ENCODE results near the gene COPS2.
A peak's percentile ranks its signal among the peaks of the same experiment; 100 is the strongest.
"Not testable (repeated sequence)": the region's sequence is repeated elsewhere in the genome, so short reads cannot be mapped to it uniquely, and the experiment has no call there.

Gene COPS2

GRCh38 chr15:49175582-49176397 lies 20.4 kb upstream of the COPS2 start:
- not testable (repeated sequence) for H3K27me3 Mint-ChIP-seq; H3K27ac Mint-ChIP-seq; H3K9me3 Mint-ChIP-seq (ENCODE audit: low read depth); H3K36me3 Mint-ChIP-seq; H3K4me3 Mint-ChIP-seq
- peaks cover 37% of the 10 kb centered on the region for H3K4me1 Mint-ChIP-seq (ENCODE audit: low read depth)

- H3K27ac Mint-ChIP-seq, result no peak overlapping the region
- peaks cover 42% of the 10 kb centered on the region for H3K4me1 Mint-ChIP-seq (ENCODE audit: low read depth)
These were observed 19.5 kb upstream of the COPS2 start for GRCh38 chr15:49174902-49175301.

GRCh38 chr15:49171790-49172189 lies 16.4 kb upstream of the COPS2 start:
- H3K27ac Mint-ChIP-seq, result no peak overlapping the region
- H3K9me3 Mint-ChIP-seq (ENCODE audit: low read depth), result no peaks in the 10 kb centered on the region
- H3K36me3 Mint-ChIP-seq, result peaks cover 2% of the 10 kb centered on the region
- peak overlapping the region; percentile 98 for H3K4me3 Mint-ChIP-seq
- peaks cover 50% of the 10 kb centered on the region for H3K4me1 Mint-ChIP-seq (ENCODE audit: low read depth)
- H3K27me3 Mint-ChIP-seq, result no peaks in the 10 kb centered on the region

More at GRCh38 chr15:49174902-49175301, 19.5 kb upstream of the COPS2 start:
- Mint-ChIP-seq H3K9me3 (ENCODE audit: low read depth) (no peaks in the 10 kb centered on the region), H3K4me3 (no peak overlapping the region), H3K36me3 (peaks cover 2% of the 10 kb centered on the region), H3K27me3 (no peaks in the 10 kb centered on the region)

GRCh38 chr15:49169880-49170597 lies 14.6 kb upstream of the COPS2 start, which contains the start of gene GALK2:
GALK2 (plus strand) TSS chr15:49170247; CDS start chr15:49170323, 76 bp downstream.
- Mint-ChIP-seq H3K36me3 (peaks cover 2% of the 10 kb centered on the region), H3K27me3 (no peaks in the 10 kb centered on the region), H3K4me1 (ENCODE audit: low read depth) (peaks cover 41% of the 10 kb centered on the region), H3K9me3 (ENCODE audit: low read depth) (no peaks in the 10 kb centered on the region), H3K27ac (peak within 1 kb of the TSS; percentile 98), H3K4me3 (peak within 1 kb of the TSS; percentile 98)

GRCh38 chr15:49168016-49168415 lies 12.6 kb upstream of the COPS2 start:
- Mint-ChIP-seq H3K36me3 (no peaks in the 10 kb centered on the region), H3K27me3 (no peaks in the 10 kb centered on the region), H3K9me3 (ENCODE audit: low read depth) (no peaks in the 10 kb centered on the region), H3K4me1 (ENCODE audit: low read depth) (peaks cover 32% of the 10 kb centered on the region), H3K27ac (no peak overlapping the region), H3K4me3 (no peak overlapping the region)

- H3K27me3 Mint-ChIP-seq, result no peaks in the 10 kb centered on the region
- H3K9me3 Mint-ChIP-seq (ENCODE audit: low read depth), result no peaks in the 10 kb centered on the region
- peaks cover 8% of the 10 kb centered on the region for H3K4me1 Mint-ChIP-seq (ENCODE audit: low read depth)
- H3K4me3 Mint-ChIP-seq, result no peak overlapping the region
- H3K36me3 Mint-ChIP-seq, result peaks cover 4% of the 10 kb centered on the region
- no peak overlapping the region for H3K27ac Mint-ChIP-seq
These were observed 9.5 kb upstream of the COPS2 start for GRCh38 chr15:49164865-49165264.

GRCh38 chr15:49163678-49164077 lies 8.3 kb upstream of the COPS2 start:
- no peak overlapping the region for H3K27ac Mint-ChIP-seq
- no peaks in the 10 kb centered on the region for H3K27me3 Mint-ChIP-seq
- H3K9me3 Mint-ChIP-seq (ENCODE audit: low read depth), result no peaks in the 10 kb centered on the region
- peaks cover 4% of the 10 kb centered on the region for H3K36me3 Mint-ChIP-seq
- H3K4me1 Mint-ChIP-seq (ENCODE audit: low read depth), result peaks cover under 1% of the 10 kb centered on the region
- H3K4me3 Mint-ChIP-seq, result no peak overlapping the region

GRCh38 chr15:49155834-49156627 lies 632 bp upstream of the COPS2 start:
- peak overlapping the region; percentile 99 for H3K4me3 Mint-ChIP-seq
- no peaks in the 10 kb centered on the region for H3K9me3 Mint-ChIP-seq (ENCODE audit: low read depth)
- no peaks in the 10 kb centered on the region for H3K36me3 Mint-ChIP-seq
- peaks cover 59% of the 10 kb centered on the region for H3K4me1 Mint-ChIP-seq (ENCODE audit: low read depth)
- peak overlapping the region; percentile 99 for H3K27ac Mint-ChIP-seq
- H3K27me3 Mint-ChIP-seq, result no peaks in the 10 kb centered on the region

GRCh38 chr15:49154799-49155109 lies 645 bp downstream of the COPS2 start:
- Mint-ChIP-seq H3K4me3 (peak overlapping the region; percentile 99), H3K27ac (peak overlapping the region; percentile 99), H3K27me3 (no peaks in the 10 kb centered on the region), H3K4me1 (ENCODE audit: low read depth) (peaks cover 66% of the 10 kb centered on the region), H3K9me3 (ENCODE audit: low read depth) (no peaks in the 10 kb centered on the region), H3K36me3 (peaks cover 3% of the 10 kb centered on the region)

- Mint-ChIP-seq H3K4me1 (ENCODE audit: low read depth) (peaks cover 70% of the 10 kb centered on the region), H3K9me3 (ENCODE audit: low read depth) (no peaks in the 10 kb centered on the region), H3K27ac (peak overlapping the region; percentile 99), H3K27me3 (no peaks in the 10 kb centered on the region), H3K36me3 (peaks cover 3% of the 10 kb centered on the region), H3K4me3 (peak overlapping the region; percentile 99)
These were observed 1.0 kb downstream of the COPS2 start for GRCh38 chr15:49154359-49154758.

- H3K4me1 Mint-ChIP-seq (ENCODE audit: low read depth), result peaks cover 75% of the 10 kb centered on the region
- H3K9me3 Mint-ChIP-seq (ENCODE audit: low read depth), result no peaks in the 10 kb centered on the region
- peaks cover 3% of the 10 kb centered on the region for H3K36me3 Mint-ChIP-seq
- no peak overlapping the region for H3K27ac Mint-ChIP-seq
- H3K4me3 Mint-ChIP-seq, result peak overlapping the region; percentile 99
- no peaks in the 10 kb centered on the region for H3K27me3 Mint-ChIP-seq
These were observed 2.7 kb downstream of the COPS2 start for GRCh38 chr15:49152552-49153312.

GRCh38 chr15:49151831-49152230 lies 3.6 kb downstream of the COPS2 start:
- no peak overlapping the region for H3K27ac Mint-ChIP-seq

GRCh38 chr15:49148727-49149126 lies 6.7 kb downstream of the COPS2 start:
- peaks cover 74% of the 10 kb centered on the region for H3K4me1 Mint-ChIP-seq (ENCODE audit: low read depth)
- H3K36me3 Mint-ChIP-seq, result peaks cover 3% of the 10 kb centered on the region
- peak overlapping the region; percentile 27 for H3K4me3 Mint-ChIP-seq
- H3K9me3 Mint-ChIP-seq (ENCODE audit: low read depth), result no peaks in the 10 kb centered on the region
- H3K27ac Mint-ChIP-seq, result no peak overlapping the region
- H3K27me3 Mint-ChIP-seq, result no peaks in the 10 kb centered on the region

More at GRCh38 chr15:49151831-49152230, 3.6 kb downstream of the COPS2 start:
- Mint-ChIP-seq H3K4me3 (no peak overlapping the region), H3K36me3 (peaks cover 3% of the 10 kb centered on the region), H3K4me1 (ENCODE audit: low read depth) (peaks cover 75% of the 10 kb centered on the region), H3K27me3 (no peaks in the 10 kb centered on the region), H3K9me3 (ENCODE audit: low read depth) (no peaks in the 10 kb centered on the region)

- no peak overlapping the region for H3K27ac Mint-ChIP-seq
- peak overlapping the region; percentile 27 for H3K4me3 Mint-ChIP-seq
- peaks cover 3% of the 10 kb centered on the region for H3K36me3 Mint-ChIP-seq
- peaks cover 71% of the 10 kb centered on the region for H3K4me1 Mint-ChIP-seq (ENCODE audit: low read depth)
- no peaks in the 10 kb centered on the region for H3K9me3 Mint-ChIP-seq (ENCODE audit: low read depth)
- H3K27me3 Mint-ChIP-seq, result no peaks in the 10 kb centered on the region
These were observed 7.1 kb downstream of the COPS2 start for GRCh38 chr15:49148298-49148697.

Data from activated naive CD8-positive, alpha-beta T cell (primary cell).